ENCODE data around the gene OSBPL2. TPM values are rescaled to one million over a fixed set of nuclear protein-coding genes. Genes with fewer than 3 reads are reported as not detected.

The OSBPL2 gene
- total RNA-seq (2022) (115 and 129 TPM in 2 replicates), Bru-seq, nascent RNA (percentile 85 among the genes with signal in this experiment), BruChase-seq, experiment 1, labeled RNA remaining after a 6-hour chase (percentile 85 among the genes with signal in this experiment), BruChase-seq, experiment 2, labeled RNA remaining after a 2-hour chase (percentile 85 among the genes with signal in this experiment)
- long read RNA-seq, full-length matches to known transcripts, result 93 of 141 reads
- long read RNA-seq, partial matches to known transcripts, result 22 of 141 reads
- long read RNA-seq, other reads (novel, unspliced or antisense), result 26 of 141 reads

GRCh38 chr20:62237801-62238568, at the start of gene OSBPL2:
Gene OSBPL2, plus strand, starts transcription at chr20:62238521. Its CDS starts 17,664 bp downstream, at chr20:62256185.
- Mint-ChIP-seq H3K9me3 (ENCODE audit: low read depth, unreplicated experiment) (no peaks in the 10 kb centered on the region), H3K4me1 (ENCODE audit: low read depth, unreplicated experiment) (peaks cover 55% of the 10 kb centered on the region), H3K27me3 (ENCODE audit: unreplicated experiment) (peaks cover 13% of the 10 kb centered on the region), H3K36me3 (ENCODE audit: insufficient read depth, unreplicated experiment) (peaks cover 50% of the 10 kb centered on the region), H3K4me3 (ENCODE audit: low read depth, unreplicated experiment) (peak within 1 kb of the TSS; percentile 88), H3K27ac (ENCODE audit: unreplicated experiment) (peak within 1 kb of the TSS; percentile 94)
- TF ChIP-seq CTCF (IDR thresholded peaks at IDR 0.05; ENCODE audit: unreplicated experiment), result no peak
- no TSS peak for BruUV-seq (replicated peaks)
- intact Hi-C loops (cut with micrococcal nuclease; ENCODE audit: unreplicated experiment), result no loop called here
- CTCF ChIA-PET, result no interaction called here
- peak; percentile 100 for DNase-seq

- intact Hi-C loops (cut with micrococcal nuclease; ENCODE audit: unreplicated experiment), result no loop called here
- H3K27ac Mint-ChIP-seq (ENCODE audit: unreplicated experiment), result no peak overlapping the region
- no peaks in the 10 kb centered on the region for H3K9me3 Mint-ChIP-seq (ENCODE audit: low read depth, unreplicated experiment)
- no peaks in the 10 kb centered on the region for H3K27me3 Mint-ChIP-seq (ENCODE audit: unreplicated experiment)
- peaks cover 17% of the 10 kb centered on the region for H3K4me1 Mint-ChIP-seq (ENCODE audit: low read depth, unreplicated experiment)
- H3K4me3 Mint-ChIP-seq (ENCODE audit: low read depth, unreplicated experiment), result no peak overlapping the region
- DNase-seq, result no peak
- TF ChIP-seq CTCF (IDR thresholded peaks at IDR 0.05; ENCODE audit: unreplicated experiment), result no peak
- CTCF ChIA-PET, result no interaction called here
- H3K36me3 Mint-ChIP-seq (ENCODE audit: insufficient read depth, unreplicated experiment), result peaks cover 45% of the 10 kb centered on the region
- no TSS peak for BruUV-seq (replicated peaks)
These were observed 47.5 kb upstream of the OSBPL2 start for GRCh38 chr20:62190639-62191411.

- Mint-ChIP-seq H3K36me3 (ENCODE audit: insufficient read depth, unreplicated experiment) (peaks cover 56% of the 10 kb centered on the region), H3K4me1 (ENCODE audit: low read depth, unreplicated experiment) (peaks cover 11% of the 10 kb centered on the region)
These were observed 46.4 kb upstream of the OSBPL2 start for GRCh38 chr20:62191781-62192559.

More at GRCh38 chr20:62191781-62192559, 46.4 kb upstream of the OSBPL2 start:
- no TSS peak for BruUV-seq (replicated peaks)
- Mint-ChIP-seq H3K4me3 (ENCODE audit: low read depth, unreplicated experiment) (no peak overlapping the region), H3K27me3 (ENCODE audit: unreplicated experiment) (no peaks in the 10 kb centered on the region), H3K9me3 (ENCODE audit: low read depth, unreplicated experiment) (no peaks in the 10 kb centered on the region), H3K27ac (ENCODE audit: unreplicated experiment) (no peak overlapping the region)
- DNase-seq, result no peak
- no peak for TF ChIP-seq CTCF (IDR thresholded peaks at IDR 0.05; ENCODE audit: unreplicated experiment)
- CTCF ChIA-PET, result no interaction called here
- intact Hi-C loops (cut with micrococcal nuclease; ENCODE audit: unreplicated experiment), result no loop called here

All from Calu3 (cell line).